ENCODE results near the gene SULF2.

The SULF2 gene

GRCh38 chr20:47627540-47627939 is 157.7 kb downstream of the SULF2 start:
- H3K4me3 ChIP-seq (replicated peaks; ENCODE audit: low read depth, low read length) = no peak overlapping the region
- TF ChIP-seq, protein P1, sequence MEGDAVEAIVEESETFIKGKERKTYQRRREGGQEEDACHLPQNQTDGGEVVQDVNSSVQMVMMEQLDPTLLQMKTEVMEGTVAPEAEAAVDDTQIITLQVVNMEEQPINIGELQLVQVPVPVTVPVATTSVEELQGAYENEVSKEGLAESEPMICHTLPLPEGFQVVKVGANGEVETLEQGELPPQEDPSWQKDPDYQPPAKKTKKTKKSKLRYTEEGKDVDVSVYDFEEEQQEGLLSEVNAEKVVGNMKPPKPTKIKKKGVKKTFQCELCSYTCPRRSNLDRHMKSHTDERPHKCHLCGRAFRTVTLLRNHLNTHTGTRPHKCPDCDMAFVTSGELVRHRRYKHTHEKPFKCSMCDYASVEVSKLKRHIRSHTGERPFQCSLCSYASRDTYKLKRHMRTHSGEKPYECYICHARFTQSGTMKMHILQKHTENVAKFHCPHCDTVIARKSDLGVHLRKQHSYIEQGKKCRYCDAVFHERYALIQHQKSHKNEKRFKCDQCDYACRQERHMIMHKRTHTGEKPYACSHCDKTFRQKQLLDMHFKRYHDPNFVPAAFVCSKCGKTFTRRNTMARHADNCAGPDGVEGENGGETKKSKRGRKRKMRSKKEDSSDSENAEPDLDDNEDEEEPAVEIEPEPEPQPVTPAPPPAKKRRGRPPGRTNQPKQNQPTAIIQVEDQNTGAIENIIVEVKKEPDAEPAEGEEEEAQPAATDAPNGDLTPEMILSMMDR (IDR thresholded peaks at IDR 0.05; ENCODE audit: low read depth, low read length, missing control alignments) = no peak
- DNase-seq (ENCODE audit: extremely low read depth, low read depth) = no peak

GRCh38 chr20:47623206-47623605 is 162.1 kb downstream of the SULF2 start:
- H3K4me3 ChIP-seq (replicated peaks; ENCODE audit: low read depth, low read length) = no peak overlapping the region
- no peak for DNase-seq (ENCODE audit: extremely low read depth, low read depth)
- TF ChIP-seq, protein P1 (IDR thresholded peaks at IDR 0.05; ENCODE audit: low read depth, low read length, missing control alignments) = no peak

GRCh38 chr20:47622118-47622665 is 163.1 kb downstream of the SULF2 start:
- H3K4me3 ChIP-seq (replicated peaks; ENCODE audit: low read depth, low read length) = no peak overlapping the region
- TF ChIP-seq, protein P1 (IDR thresholded peaks at IDR 0.05; ENCODE audit: low read depth, low read length, missing control alignments) = no peak
- DNase-seq (ENCODE audit: extremely low read depth, low read depth) = no peak

GRCh38 chr20:47620808-47621805 is 164.2 kb downstream of the SULF2 start:
- TF ChIP-seq, protein P1 (IDR thresholded peaks at IDR 0.05; ENCODE audit: low read depth, low read length, missing control alignments) = peak; percentile 64
- DNase-seq (ENCODE audit: extremely low read depth, low read depth) = peak; percentile 37
- H3K4me3 ChIP-seq (replicated peaks; ENCODE audit: low read depth, low read length) = no peak overlapping the region

GRCh38 chr20:47618479-47618878 is 166.8 kb downstream of the SULF2 start:
- H3K4me3 ChIP-seq (replicated peaks; ENCODE audit: low read depth, low read length) = no peak overlapping the region
- TF ChIP-seq, protein P1 (IDR thresholded peaks at IDR 0.05; ENCODE audit: low read depth, low read length, missing control alignments) = no peak
- no peak for DNase-seq (ENCODE audit: extremely low read depth, low read depth)

- TF ChIP-seq, protein P1 (IDR thresholded peaks at IDR 0.05; ENCODE audit: low read depth, low read length, missing control alignments) = no peak
- H3K4me3 ChIP-seq (replicated peaks; ENCODE audit: low read depth, low read length) = no peak overlapping the region
- DNase-seq (ENCODE audit: extremely low read depth, low read depth) = no peak
These were observed 170.5 kb downstream of the SULF2 start for GRCh38 chr20:47614703-47615309.
